Head of caudate nucleus (tissue), 42 donors: Measurements from ENCODE around the gene SSUH2.
"Not testable (repeated sequence)": the region's sequence is repeated elsewhere in the genome, so short reads cannot be mapped to it uniquely, and the experiment has no call there.

Experiments used
- DNase-seq, 42 donors: peaks; one replicate each; pipeline versions ENCODE4 v3.0.0 to v3.0.0-alpha.2; 2020 to 2021; ENCODE audit warnings: mixed read lengths in 7 of 42
- intact Hi-C: fragments of 100-400 bp; cut with DNase I; formaldehyde crosslinking; loops from one replicate; pipeline ENCODE4 v1.15.0; 2022

The SSUH2 gene

DNA sequence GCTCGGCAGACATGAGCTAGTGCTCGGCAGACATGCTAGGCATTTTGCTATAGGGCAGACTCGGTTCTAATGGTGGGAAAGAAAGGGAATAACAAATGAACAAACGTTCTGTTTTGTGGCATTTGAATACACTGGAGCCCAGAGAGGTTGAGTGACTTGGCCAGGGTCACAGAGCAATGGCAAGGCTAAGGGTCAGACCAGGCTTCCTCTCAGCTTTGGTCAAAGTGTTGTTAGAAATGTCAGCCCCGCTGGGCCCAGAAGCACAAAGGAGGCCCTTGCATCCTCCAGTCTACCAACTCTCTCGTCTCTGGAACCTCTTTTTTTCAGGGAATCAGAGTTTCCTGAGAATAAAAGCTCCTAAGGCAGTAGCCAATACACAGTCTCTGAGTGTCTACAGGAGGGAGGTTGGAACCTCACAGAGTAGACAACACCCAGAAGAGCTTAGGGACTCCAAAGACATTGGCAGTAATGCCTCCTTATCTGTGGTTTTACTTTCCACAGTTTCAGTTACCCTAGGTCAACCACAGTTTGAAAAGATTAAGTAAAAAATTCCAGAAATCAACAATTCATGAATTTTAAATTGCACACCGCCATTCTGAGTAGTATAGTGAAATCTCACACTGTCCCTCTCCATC is 47.3 kb downstream of the SSUH2 start:
- peak in 1 of 42 donors; percentile 25 for DNase-seq
- intact Hi-C loops = no loop called here

DNA sequence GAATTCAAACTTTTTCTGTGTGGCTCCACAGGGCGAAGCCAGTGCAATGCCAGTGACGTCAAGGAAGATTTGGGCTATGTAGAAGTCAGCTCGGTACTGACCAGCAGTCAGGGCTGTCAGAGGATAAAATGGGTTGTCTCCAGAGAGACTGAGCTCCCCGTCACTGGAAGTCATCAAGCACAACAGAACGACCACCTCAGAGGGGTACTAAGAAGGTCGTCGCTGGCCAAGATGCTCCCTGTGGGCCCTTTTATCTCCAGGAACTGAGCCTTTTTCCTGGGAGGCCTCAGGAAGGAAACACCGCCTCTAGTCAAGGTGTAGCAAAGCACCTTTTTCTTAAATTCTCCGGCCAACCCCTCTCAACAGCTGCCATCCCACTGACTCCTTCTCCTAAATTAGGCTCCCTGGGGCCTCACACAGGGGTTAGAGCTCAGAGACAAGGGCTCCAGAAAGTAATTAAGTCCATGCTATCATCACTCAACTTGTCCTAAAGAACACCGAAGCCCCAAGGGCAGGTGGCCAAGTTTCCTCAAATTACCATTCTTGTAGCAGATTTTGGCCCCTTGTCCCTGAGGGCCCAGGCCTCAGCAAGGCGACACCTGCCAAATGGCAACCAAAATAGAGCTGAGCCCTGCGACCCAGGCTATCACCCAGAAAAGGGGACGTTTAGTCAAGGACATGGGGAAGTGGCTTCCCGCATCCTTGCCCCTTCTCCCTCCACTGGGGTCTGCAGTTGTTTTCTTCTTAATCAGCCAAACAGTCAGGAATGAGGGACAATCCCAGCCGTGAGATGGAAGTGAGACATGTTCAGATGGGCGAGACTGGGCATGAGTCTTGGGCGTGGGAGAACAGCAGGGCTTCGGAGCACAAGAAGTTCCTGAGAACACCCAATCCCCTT is 48.0 kb downstream of the SSUH2 start:
- intact Hi-C loops = no loop called here
- DNase-seq = peak in 1 of 42 donors; percentile 28

GRCh38 chr3:8595695-8596115 is 48.9 kb downstream of the SSUH2 start:
- intact Hi-C loops = no loop called here
- DNase-seq = peak in 40 of 42 donors; percentile 14 to 81 (median 58)

GRCh38 chr3:8595252-8595651 is 49.3 kb downstream of the SSUH2 start:
- no peak for DNase-seq
- intact Hi-C loops = no loop called here

- intact Hi-C loops = no loop called here
These were observed 51.4 kb downstream of the SSUH2 start for GRCh38 chr3:8593021-8593827.

DNA sequence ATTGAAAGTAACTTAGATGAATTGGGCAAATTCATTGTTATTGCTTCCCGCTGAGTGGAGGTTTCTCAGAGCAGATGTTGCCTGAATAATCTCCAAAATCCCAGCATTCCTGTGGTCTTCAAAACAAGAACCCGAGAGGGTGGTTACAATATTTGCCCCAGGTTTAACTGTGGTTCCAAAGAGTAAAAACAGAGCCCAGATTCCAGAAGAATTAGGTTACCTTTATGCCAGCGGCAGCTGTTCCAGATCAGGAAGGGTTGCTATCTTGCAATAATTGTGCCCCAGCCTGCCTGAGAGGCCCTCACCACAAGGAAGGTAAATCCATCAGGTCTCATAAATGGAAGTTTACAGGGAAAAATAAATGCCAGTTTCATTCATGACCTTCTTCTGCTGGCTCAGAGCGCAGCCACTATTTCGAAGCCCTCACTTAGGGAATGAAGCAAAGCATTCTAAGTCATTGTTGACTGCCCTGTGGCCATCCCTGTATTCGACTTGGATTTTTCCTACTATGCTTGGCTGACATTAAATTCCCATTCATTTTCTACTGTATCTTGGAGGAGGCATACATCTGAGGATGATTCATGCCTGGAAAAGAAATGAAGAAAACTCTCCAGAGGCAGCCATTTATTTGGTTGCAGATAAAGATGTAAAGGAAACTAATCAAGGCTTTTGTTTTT is 54.6 kb downstream of the SSUH2 start:
- intact Hi-C loops = no loop called here
- peak in 1 of 42 donors; percentile 26 for DNase-seq

More at GRCh38 chr3:8593021-8593827, 51.4 kb downstream of the SSUH2 start:
- peak in 2 of 42 donors; percentile 33 to 39 for DNase-seq

DNA sequence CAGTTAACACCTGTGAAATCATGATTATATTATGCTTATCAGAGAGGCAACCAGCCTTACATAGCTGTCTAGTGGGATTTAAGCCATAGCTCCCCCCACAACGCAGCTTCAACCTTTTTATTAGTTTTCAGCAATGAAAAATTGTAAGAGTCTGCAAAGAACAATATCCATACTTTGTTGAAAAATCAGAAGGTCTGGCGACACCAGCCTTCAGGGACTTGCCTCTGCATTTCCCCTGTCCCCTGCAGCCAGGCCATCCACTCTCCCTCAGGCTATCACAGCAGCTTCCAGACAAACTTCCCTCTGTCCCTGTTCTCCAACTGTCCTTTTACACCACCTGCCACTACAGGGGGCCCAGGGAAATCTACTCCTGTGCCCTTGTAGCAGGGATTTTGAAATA is 59.9 kb downstream of the SSUH2 start:
- intact Hi-C loops = no loop called here
- no peak for DNase-seq

DNA sequence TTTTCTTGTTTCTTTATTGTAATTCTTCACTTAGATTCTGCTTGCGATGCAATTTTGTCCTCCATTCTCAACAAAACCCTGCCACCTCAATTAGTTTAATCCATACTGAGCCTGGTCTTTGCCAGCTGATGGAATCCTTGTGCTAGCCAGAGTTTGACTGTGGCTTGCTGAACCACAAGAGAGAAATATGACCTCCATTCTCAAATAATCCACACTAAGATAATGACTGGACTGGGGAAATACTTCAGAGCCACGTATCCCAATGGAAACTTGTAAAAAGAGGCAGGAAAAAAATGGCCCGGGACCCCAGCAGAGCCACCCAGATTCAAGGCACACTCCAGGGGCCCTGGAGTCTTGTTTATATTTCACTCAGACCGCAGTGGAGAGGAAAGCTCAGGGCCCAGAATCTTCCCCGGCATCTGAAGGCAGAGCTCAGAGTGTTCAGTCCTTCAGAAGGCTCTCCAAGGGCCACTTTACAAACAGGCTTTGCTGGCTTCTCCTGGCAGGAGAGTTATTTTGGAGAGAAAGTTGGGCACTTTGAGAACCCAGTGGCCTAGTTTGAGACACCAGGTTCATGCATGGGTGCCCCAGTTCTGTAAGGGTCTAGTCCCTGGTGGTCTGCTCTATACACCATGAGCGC is 62.7 kb downstream of the SSUH2 start:
- no peak for DNase-seq
- intact Hi-C loops = no loop called here

DNA sequence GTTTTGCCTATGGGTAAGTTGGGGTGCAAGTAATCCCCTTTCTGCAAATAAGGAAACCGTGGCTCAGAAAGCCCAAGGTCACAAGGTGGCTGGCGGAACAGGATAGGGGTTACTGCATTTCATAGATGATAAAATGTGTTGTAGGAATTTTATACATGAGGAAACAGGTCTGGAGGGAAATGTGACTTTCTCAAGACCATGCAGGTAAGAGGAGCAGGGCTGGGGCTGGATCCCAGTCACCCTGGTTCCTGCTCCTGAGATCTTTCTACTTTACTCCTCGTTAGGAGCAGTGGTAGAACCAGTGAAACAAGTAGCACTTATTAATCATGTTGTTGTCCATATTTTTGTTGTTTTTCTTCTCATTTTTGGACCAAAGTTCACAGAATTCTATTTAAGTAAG is 63.2 kb downstream of the SSUH2 start:
- DNase-seq = no peak
- intact Hi-C loops = no loop called here

DNA sequence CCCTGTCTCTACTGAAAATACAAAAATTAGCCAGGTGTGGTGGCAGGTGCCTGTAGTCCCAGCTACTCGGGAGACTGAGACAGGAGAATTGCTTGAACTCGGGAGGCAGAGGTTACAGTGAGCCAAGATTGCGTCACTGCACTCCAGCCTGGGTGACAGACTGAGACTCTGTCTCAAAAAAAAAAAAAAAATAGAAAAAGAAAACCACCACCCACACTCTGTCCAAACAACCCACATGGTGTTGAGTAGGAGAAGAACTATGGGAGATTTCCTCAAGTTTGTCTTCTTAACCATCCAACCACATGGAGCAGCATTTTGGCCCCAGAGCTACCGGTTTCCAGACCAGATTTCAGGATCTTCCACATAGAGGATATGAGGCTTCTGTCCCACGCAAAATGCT is 64.2 kb downstream of the SSUH2 start:
- DNase-seq, intact Hi-C loops: not testable (repeated sequence)

- no peak for DNase-seq
- intact Hi-C loops = no loop called here
These were observed 64.7 kb downstream of the SSUH2 start for GRCh38 chr3:8579943-8580342.

DNA sequence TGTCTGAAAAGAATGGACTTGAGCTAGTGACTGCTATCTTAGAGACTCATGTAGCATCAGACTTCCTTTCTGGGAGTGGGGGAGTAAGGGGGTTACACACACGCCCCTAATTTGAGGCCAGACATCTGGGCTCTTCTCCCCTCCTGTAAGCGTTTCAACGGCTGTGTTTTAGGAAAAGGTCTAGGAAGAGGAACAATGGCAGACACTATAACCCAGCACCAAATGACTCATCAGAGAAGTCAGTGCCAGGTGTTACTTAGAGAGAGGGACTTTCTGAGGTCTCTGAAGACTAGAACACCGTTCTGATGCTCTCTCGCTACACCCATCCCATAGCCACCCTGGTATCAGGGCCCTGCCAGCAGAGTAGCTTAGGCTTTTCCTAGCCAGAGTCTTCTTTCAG is 65.5 kb downstream of the SSUH2 start:
- intact Hi-C loops = no loop called here
- DNase-seq = no peak

GRCh38 chr3:8578282-8578681 is 66.3 kb downstream of the SSUH2 start:
- no peak for DNase-seq
- intact Hi-C loops = no loop called here

DNA sequence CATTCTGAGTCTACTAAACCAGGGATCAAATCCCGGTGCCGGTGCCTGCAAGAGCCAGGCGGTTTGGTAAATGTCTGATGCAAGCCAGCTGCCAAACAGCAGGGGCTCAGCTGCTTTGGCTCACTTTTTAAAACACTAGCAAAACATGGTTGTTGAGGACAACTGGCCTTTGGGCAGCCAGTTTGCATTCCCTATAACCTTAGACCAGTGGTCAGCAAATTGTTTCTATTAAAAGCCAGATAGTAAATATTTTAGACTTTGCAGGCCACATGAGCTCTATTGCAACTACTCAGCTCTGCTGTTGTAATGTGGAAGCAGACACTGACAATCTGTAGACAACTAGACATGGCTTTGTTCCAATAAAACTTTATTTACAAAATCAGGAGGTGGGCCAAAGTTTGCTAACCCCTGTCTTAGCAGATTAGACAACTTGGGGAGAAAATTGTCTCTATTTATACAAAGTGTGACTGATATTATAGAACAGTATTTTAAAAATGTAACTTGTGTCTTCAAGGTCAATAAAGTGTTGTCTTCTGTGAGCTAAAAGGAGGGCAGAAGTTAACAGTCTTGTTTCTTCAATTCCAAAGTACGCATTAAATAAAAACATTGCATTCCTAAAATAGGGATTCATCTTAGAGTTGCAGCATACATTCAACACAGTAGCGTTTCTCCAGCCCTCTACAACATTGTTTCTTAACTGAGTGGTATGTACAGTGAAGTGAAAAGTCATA is 67.6 kb downstream of the SSUH2 start:
- intact Hi-C loops = no loop called here
- no peak for DNase-seq

DNA sequence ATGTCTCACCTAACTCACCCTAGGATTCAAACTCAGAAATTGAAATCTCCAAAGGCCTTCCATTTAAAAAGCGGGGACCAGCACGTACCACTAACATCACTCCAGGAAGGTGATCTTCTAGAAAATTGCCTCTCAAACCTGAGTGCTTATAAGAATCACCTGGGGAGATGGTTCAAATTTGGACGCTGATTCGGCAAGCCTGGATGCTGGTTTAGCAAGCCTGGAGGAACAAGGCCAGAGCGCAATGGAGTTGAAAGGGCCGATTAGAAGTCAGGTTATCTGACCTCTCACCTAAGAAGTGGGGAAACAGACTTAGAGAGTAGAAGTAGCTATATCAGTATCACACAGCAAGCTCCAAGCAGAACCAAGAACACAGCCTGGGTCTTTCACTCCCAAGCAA is 68.2 kb downstream of the SSUH2 start:
- intact Hi-C loops = no loop called here
- DNase-seq = no peak

- DNase-seq = no peak
- intact Hi-C loops = no loop called here
These were observed 69.1 kb downstream of the SSUH2 start for GRCh38 chr3:8575364-8576104.

DNA sequence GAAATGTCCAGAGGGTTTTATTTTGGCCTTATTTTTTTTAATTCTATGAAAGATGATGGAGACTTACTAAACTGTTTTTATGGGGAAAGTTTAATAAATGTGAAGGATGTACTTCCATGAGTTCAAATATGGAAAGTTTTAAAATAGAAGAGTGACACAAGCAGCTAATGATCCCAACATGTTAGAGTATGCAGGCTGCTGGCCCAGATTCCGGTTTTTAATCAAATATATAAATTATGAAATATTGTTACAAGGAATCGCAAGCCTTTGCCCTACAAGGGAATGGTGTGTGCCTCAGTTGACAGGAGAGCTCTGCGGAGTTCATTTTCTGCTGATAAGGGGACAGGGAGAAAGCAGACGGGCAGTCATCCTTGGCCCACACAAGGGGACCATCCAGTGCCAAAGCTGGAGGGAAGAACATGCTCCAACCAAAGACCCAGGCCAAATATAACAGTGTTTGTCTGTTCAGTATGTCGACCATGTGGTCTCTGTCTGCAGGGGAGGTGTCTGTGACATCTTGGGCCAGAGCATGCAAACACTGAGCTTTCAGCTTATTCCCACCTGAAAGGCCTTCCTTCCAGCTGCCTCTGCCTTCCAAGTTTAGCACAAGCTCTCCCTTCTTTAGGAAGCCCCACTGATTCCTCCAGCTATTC is 69.8 kb downstream of the SSUH2 start:
- no peak for DNase-seq
- intact Hi-C loops = no loop called here
